ENCODE results near the gene ADAMTSL3.

Gene ADAMTSL3

GRCh38 chr15:83643201-83643600 lies 10.7 kb upstream of the ADAMTSL3 start:
- TF ChIP-seq CTCF (IDR thresholded peaks at IDR 0.05; ENCODE audit: insufficient read depth, low read length, poor library complexity, severe bottlenecking) (no peak), EZH2phosphoT487 (conservative IDR thresholded peaks at IDR 0.05; ENCODE audit: low read length) (no peak)
- H4K20me1 ChIP-seq (ENCODE audit: low read depth, low read length) = no peaks in the 10 kb centered on the region
- H3K4me3 ChIP-seq (ENCODE audit: insufficient read depth, low read length, poor library complexity, severe bottlenecking) = no peak overlapping the region
- no peak overlapping the region for H3K9ac ChIP-seq (ENCODE audit: low read length)
- H3K36me3 ChIP-seq (ENCODE audit: low read length) = no peaks in the 10 kb centered on the region
- H3K27me3 ChIP-seq (ENCODE audit: low read length) = no peaks in the 10 kb centered on the region
- H3K9me2 ChIP-seq (replicated peaks; ENCODE audit: insufficient read depth, low read length) = no peaks in the 10 kb centered on the region
- H3K4me2 ChIP-seq (ENCODE audit: low read depth, low read length, poor library complexity, severe bottlenecking) = no peak overlapping the region
- no peaks in the 10 kb centered on the region for H3K9me3 ChIP-seq (ENCODE audit: insufficient read depth, low read length)
- no peaks in the 10 kb centered on the region for H3F3A ChIP-seq (ENCODE audit: insufficient read depth)
- H2AFZ ChIP-seq (ENCODE audit: low read depth, low read length, severe bottlenecking) = no peak overlapping the region
- H3K27ac ChIP-seq (ENCODE audit: low read depth, low read length) = no peak overlapping the region
- H3K79me2 ChIP-seq (ENCODE audit: insufficient read depth, low read length) = no peaks in the 10 kb centered on the region

GRCh38 chr15:83644439-83644838 lies 9.5 kb upstream of the ADAMTSL3 start:
- H3K9ac ChIP-seq (ENCODE audit: low read length) = no peak overlapping the region
- no peak overlapping the region for H3K4me2 ChIP-seq (ENCODE audit: low read depth, low read length, poor library complexity, severe bottlenecking)
- no peak overlapping the region for H3K4me3 ChIP-seq (ENCODE audit: insufficient read depth, low read length, poor library complexity, severe bottlenecking)

GRCh38 chr15:83650831-83651230 lies 3.1 kb upstream of the ADAMTSL3 start:
- Histone ChIP-seq H2AFZ (ENCODE audit: low read depth, low read length, severe bottlenecking) (no peak overlapping the region), H3K4me3 (ENCODE audit: insufficient read depth, low read length, poor library complexity, severe bottlenecking) (no peak overlapping the region), H3K4me2 (ENCODE audit: low read depth, low read length, poor library complexity, severe bottlenecking) (no peak overlapping the region)

More at GRCh38 chr15:83644439-83644838, 9.5 kb upstream of the ADAMTSL3 start:
- Histone ChIP-seq H2AFZ (ENCODE audit: low read depth, low read length, severe bottlenecking) (no peak overlapping the region), H3K27ac (ENCODE audit: low read depth, low read length) (no peak overlapping the region), H3K79me2 (ENCODE audit: insufficient read depth, low read length) (no peaks in the 10 kb centered on the region), H3K9me3 (ENCODE audit: insufficient read depth, low read length) (no peaks in the 10 kb centered on the region), H3F3A (ENCODE audit: insufficient read depth) (no peaks in the 10 kb centered on the region), H3K9me2 (replicated peaks; ENCODE audit: insufficient read depth, low read length) (no peaks in the 10 kb centered on the region), H3K36me3 (ENCODE audit: low read length) (no peaks in the 10 kb centered on the region), H4K20me1 (ENCODE audit: low read depth, low read length) (no peaks in the 10 kb centered on the region), H3K27me3 (ENCODE audit: low read length) (no peaks in the 10 kb centered on the region)
- TF ChIP-seq CTCF (IDR thresholded peaks at IDR 0.05; ENCODE audit: insufficient read depth, low read length, poor library complexity, severe bottlenecking) (no peak), EZH2phosphoT487 (conservative IDR thresholded peaks at IDR 0.05; ENCODE audit: low read length) (no peak)

More at GRCh38 chr15:83650831-83651230, 3.1 kb upstream of the ADAMTSL3 start:
- no peak overlapping the region for H3K27ac ChIP-seq (ENCODE audit: low read depth, low read length)
- no peak overlapping the region for H3K9ac ChIP-seq (ENCODE audit: low read length)
- H3F3A ChIP-seq (ENCODE audit: insufficient read depth) = no peaks in the 10 kb centered on the region
- no peaks in the 10 kb centered on the region for H3K79me2 ChIP-seq (ENCODE audit: insufficient read depth, low read length)
- no peaks in the 10 kb centered on the region for H3K9me2 ChIP-seq (replicated peaks; ENCODE audit: insufficient read depth, low read length)
- TF ChIP-seq EZH2phosphoT487 (conservative IDR thresholded peaks at IDR 0.05; ENCODE audit: low read length) = no peak
- TF ChIP-seq CTCF (IDR thresholded peaks at IDR 0.05; ENCODE audit: insufficient read depth, low read length, poor library complexity, severe bottlenecking) = no peak
- no peaks in the 10 kb centered on the region for H4K20me1 ChIP-seq (ENCODE audit: low read depth, low read length)
- no peaks in the 10 kb centered on the region for H3K27me3 ChIP-seq (ENCODE audit: low read length)
- H3K9me3 ChIP-seq (ENCODE audit: insufficient read depth, low read length) = no peaks in the 10 kb centered on the region
- H3K36me3 ChIP-seq (ENCODE audit: low read length) = no peaks in the 10 kb centered on the region

Measured in SU-DHL-6 (cell line).